ENCODE results near the gene PPAT.

PPAT gene

DNA sequence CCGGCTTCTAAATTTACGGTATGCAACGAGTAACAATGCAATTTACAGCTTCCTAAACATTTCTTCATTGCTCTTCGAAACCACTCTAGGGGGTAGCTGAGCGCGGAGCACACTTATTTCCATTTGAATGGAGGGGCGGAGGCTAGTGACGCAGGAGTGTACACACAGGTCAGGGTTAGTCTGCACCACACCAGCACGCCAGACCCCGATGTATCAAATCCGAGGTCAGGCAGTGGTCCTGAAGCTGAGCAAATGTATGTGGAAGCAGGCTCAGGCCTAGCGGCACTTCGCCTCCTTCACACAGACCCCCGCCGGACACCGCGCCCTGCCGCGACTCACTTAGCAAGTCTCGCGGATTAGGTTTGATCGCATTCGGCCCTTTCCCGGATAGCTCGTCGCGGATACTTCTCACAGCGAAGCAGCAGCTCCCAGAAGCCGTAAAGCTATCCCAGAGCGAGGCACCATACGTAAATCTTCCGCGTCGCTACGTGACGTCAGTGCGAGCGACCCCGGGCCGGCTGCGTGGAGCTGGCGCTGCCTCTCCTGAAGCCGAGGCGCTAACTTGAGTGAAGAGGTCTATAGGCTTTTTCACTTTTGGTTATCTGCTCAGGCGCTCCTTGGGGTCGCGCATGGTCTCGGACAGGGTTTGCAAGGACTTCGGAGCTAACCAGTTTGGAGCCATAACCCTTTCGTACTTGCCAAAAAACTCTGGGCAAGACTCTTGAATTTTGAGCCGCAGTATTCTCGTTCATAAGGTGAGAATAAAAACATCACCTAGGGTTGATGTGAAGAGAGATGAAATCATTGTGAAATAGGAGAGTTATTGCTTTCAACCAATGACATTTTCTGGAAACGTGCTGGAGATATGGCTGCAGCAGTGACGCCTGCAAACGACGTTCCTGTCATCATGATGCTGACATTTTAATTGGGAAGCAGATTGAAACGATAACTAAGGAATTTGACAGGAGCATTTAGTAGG lies 48.1 kb downstream of the PPAT start, which contains the start of gene AASDH:
AASDH (minus strand) TSS at position 469 of the 979 bp plus-strand sequence. CDS start 3,192 bp downstream, outside the sequence.
- TF ChIP-seq, protein P1, sequence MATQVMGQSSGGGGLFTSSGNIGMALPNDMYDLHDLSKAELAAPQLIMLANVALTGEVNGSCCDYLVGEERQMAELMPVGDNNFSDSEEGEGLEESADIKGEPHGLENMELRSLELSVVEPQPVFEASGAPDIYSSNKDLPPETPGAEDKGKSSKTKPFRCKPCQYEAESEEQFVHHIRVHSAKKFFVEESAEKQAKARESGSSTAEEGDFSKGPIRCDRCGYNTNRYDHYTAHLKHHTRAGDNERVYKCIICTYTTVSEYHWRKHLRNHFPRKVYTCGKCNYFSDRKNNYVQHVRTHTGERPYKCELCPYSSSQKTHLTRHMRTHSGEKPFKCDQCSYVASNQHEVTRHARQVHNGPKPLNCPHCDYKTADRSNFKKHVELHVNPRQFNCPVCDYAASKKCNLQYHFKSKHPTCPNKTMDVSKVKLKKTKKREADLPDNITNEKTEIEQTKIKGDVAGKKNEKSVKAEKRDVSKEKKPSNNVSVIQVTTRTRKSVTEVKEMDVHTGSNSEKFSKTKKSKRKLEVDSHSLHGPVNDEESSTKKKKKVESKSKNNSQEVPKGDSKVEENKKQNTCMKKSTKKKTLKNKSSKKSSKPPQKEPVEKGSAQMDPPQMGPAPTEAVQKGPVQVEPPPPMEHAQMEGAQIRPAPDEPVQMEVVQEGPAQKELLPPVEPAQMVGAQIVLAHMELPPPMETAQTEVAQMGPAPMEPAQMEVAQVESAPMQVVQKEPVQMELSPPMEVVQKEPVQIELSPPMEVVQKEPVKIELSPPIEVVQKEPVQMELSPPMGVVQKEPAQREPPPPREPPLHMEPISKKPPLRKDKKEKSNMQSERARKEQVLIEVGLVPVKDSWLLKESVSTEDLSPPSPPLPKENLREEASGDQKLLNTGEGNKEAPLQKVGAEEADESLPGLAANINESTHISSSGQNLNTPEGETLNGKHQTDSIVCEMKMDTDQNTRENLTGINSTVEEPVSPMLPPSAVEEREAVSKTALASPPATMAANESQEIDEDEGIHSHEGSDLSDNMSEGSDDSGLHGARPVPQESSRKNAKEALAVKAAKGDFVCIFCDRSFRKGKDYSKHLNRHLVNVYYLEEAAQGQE (IDR thresholded peaks at IDR 0.05; ENCODE audit: low read depth) = no peak
- TF ChIP-seq CREB1 (IDR thresholded peaks at IDR 0.05; ENCODE audit: low read depth) (peak; percentile 99), NFIC (IDR thresholded peaks at IDR 0.05) (no peak), YY1 (IDR thresholded peaks at IDR 0.05; ENCODE audit: low read depth) (peak; percentile 28; the same call in 1 of the 2 replicates), TAF1 (IDR thresholded peaks at IDR 0.05; ENCODE audit: low read depth) (peak; percentile 51; the same call in 1 of the 2 replicates), EP300 (IDR thresholded peaks at IDR 0.05; ENCODE audit: borderline replicate concordance) (no peak), RAD21 (IDR thresholded peaks at IDR 0.05; ENCODE audit: low read depth) (no peak), TCF12 (IDR thresholded peaks at IDR 0.05; ENCODE audit: low read depth) (peak; percentile 17; the same call in 1 of the 2 replicates), CEBPB (IDR thresholded peaks at IDR 0.05) (no peak; the same call in 1 of the 2 replicates), TEAD4 (IDR thresholded peaks at IDR 0.05) (no peak), EGR1 (IDR thresholded peaks at IDR 0.05) (no peak), FOXM1 (IDR thresholded peaks at IDR 0.05; ENCODE audit: borderline replicate concordance, low read depth) (peak; percentile 75; the same call in 1 of the 2 replicates), ZBTB7A (IDR thresholded peaks at IDR 0.05; ENCODE audit: low read depth) (no peak)
- TF ChIP-seq, protein P2, sequence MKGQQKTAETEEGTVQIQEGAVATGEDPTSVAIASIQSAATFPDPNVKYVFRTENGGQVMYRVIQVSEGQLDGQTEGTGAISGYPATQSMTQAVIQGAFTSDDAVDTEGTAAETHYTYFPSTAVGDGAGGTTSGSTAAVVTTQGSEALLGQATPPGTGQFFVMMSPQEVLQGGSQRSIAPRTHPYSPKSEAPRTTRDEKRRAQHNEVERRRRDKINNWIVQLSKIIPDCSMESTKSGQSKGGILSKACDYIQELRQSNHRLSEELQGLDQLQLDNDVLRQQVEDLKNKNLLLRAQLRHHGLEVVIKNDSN (IDR thresholded peaks at IDR 0.05) = no peak
- TF ChIP-seq, protein P3, sequence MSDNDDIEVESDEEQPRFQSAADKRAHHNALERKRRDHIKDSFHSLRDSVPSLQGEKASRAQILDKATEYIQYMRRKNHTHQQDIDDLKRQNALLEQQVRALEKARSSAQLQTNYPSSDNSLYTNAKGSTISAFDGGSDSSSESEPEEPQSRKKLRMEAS (IDR thresholded peaks at IDR 0.05) = peak; percentile 89; the same call in 1 of the 2 replicates

DNA sequence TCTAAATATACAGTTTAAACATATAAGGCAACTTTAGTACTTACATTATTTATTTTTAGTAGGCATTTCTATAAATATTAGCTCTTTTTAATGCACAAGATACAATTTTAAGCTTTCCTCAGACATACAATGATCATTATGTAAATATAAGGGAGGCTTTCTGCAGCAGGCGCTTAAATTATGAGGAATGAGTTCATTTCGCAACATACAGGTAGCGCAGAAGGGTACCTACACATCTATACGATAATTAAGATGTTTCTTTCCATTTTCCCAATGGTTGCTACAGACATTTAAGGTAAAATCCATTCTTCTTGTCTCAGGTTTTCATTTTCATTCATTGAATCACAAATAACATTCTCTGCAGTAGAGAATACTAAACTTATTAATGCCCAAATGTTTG lies 49.3 kb downstream of the PPAT start:
- TF ChIP-seq RAD21 (IDR thresholded peaks at IDR 0.05; ENCODE audit: low read depth) (no peak), CREB1 (IDR thresholded peaks at IDR 0.05; ENCODE audit: low read depth) (no peak), FOXM1 (IDR thresholded peaks at IDR 0.05; ENCODE audit: borderline replicate concordance, low read depth) (no peak), NFIC (IDR thresholded peaks at IDR 0.05) (no peak), TCF12 (IDR thresholded peaks at IDR 0.05; ENCODE audit: low read depth) (no peak), YY1 (IDR thresholded peaks at IDR 0.05; ENCODE audit: low read depth) (no peak), EGR1 (IDR thresholded peaks at IDR 0.05) (no peak), TAF1 (IDR thresholded peaks at IDR 0.05; ENCODE audit: low read depth) (no peak), ZBTB7A (IDR thresholded peaks at IDR 0.05; ENCODE audit: low read depth) (no peak), EP300 (IDR thresholded peaks at IDR 0.05; ENCODE audit: borderline replicate concordance) (no peak), CEBPB (IDR thresholded peaks at IDR 0.05) (no peak), TEAD4 (IDR thresholded peaks at IDR 0.05) (no peak)
- TF ChIP-seq, protein P1 (IDR thresholded peaks at IDR 0.05; ENCODE audit: low read depth) = no peak
- TF ChIP-seq, protein P2 (IDR thresholded peaks at IDR 0.05) = no peak
- TF ChIP-seq, protein P3 (IDR thresholded peaks at IDR 0.05) = no peak

DNA sequence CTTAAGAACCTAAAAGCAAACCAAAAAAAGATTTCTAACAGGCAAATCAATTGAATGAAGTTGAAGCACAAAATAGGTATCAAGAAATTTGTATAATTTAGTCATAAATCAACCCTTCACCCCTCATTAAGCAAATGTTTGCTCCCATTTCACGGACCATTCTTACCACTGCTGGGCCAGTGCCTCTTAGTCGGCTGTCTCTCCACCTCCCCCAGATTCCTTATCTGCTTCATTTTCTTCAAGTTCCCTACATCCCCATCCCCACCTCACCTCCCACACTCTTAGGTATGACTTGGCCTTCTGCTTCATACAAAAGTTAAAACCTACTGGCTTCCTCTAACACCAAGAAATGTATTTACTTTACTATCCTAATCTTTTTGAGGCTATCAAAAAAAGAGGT lies 60.0 kb downstream of the PPAT start:
- TF ChIP-seq NFIC (IDR thresholded peaks at IDR 0.05) = no peak
- no peak for TF ChIP-seq YY1 (IDR thresholded peaks at IDR 0.05; ENCODE audit: low read depth)
- TF ChIP-seq CEBPB (IDR thresholded peaks at IDR 0.05) = no peak
- no peak for TF ChIP-seq TCF12 (IDR thresholded peaks at IDR 0.05; ENCODE audit: low read depth)
- TF ChIP-seq, protein P1 (IDR thresholded peaks at IDR 0.05; ENCODE audit: low read depth) = no peak
- TF ChIP-seq TAF1 (IDR thresholded peaks at IDR 0.05; ENCODE audit: low read depth) = no peak
- no peak for TF ChIP-seq FOXM1 (IDR thresholded peaks at IDR 0.05; ENCODE audit: borderline replicate concordance, low read depth)
- TF ChIP-seq, protein P3 (IDR thresholded peaks at IDR 0.05) = no peak
